Epithelial cell of esophagus (primary cell): ENCODE measurements around the gene PPARD.
A peak's percentile ranks its signal among the peaks of the same experiment; 100 is the strongest.

ENCODE experiments used
- DNase-seq: peaks from one replicate; pipeline ENCODE4 v3.0.0; 2010; ENCODE audit warnings: low read depth
- H3K4me3 ChIP-seq: 2 replicates; pipeline ENCODE4 v1.5.1; 2011; ENCODE audit warnings: mild to moderate bottlenecking, low read length, control low read depth
- TF ChIP-seq, protein P1 (sequence below): IDR thresholded peaks from 2 replicates; pipeline ENCODE4 v1.5.1; 2011; ENCODE audit warnings: low read depth, mild to moderate bottlenecking, low read length, control low read depth, inconsistent platforms; ENCODE audit not compliant: insufficient read depth; ENCODE audit errors: missing control alignments

Gene PPARD

DNA sequence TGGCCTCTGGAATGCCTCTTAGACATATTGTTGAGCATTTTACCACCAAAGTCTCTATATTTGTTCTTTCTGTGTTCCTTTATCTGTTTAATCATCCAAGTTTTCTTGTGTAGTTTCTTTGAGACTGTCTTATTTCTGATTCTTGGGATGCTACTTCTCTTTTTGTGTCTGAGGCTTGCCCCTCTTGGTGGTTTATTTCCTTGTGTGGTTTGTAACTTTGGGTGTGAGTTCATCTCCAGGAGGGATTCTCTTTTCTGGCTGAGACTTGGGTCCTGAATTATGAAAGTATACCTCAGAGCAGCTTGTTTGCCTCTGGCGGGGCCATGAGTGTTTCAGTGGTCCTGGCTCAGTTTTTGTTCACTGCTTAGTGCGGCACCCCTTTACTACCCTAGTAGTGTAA is 33.9 kb downstream of the PPARD start:
- TF ChIP-seq, protein P1, sequence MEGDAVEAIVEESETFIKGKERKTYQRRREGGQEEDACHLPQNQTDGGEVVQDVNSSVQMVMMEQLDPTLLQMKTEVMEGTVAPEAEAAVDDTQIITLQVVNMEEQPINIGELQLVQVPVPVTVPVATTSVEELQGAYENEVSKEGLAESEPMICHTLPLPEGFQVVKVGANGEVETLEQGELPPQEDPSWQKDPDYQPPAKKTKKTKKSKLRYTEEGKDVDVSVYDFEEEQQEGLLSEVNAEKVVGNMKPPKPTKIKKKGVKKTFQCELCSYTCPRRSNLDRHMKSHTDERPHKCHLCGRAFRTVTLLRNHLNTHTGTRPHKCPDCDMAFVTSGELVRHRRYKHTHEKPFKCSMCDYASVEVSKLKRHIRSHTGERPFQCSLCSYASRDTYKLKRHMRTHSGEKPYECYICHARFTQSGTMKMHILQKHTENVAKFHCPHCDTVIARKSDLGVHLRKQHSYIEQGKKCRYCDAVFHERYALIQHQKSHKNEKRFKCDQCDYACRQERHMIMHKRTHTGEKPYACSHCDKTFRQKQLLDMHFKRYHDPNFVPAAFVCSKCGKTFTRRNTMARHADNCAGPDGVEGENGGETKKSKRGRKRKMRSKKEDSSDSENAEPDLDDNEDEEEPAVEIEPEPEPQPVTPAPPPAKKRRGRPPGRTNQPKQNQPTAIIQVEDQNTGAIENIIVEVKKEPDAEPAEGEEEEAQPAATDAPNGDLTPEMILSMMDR, result no peak
- H3K4me3 ChIP-seq, result no peak overlapping the region
- no peak for DNase-seq

DNA sequence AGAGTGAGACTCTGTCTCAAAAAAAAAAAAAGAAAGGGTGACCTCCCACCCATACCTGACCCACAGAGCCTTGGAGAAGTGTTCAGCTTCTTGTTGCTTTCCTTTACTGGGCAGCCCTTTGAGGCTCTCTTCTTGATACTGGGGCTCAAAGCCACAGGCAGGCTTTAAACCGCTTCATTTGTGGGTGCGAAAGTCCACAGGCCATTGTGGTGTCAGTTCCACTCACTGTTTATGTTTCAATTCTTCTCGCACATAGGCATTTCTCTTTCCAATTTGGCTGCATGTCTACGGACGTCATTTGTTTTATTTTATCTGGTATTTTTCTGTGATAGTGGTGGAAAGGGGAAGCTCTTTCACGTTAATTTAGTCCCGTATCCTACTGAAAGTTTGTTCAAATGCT is 34.6 kb downstream of the PPARD start:
- no peak overlapping the region for H3K4me3 ChIP-seq
- DNase-seq, result no peak
- TF ChIP-seq, protein P1, result no peak

DNA sequence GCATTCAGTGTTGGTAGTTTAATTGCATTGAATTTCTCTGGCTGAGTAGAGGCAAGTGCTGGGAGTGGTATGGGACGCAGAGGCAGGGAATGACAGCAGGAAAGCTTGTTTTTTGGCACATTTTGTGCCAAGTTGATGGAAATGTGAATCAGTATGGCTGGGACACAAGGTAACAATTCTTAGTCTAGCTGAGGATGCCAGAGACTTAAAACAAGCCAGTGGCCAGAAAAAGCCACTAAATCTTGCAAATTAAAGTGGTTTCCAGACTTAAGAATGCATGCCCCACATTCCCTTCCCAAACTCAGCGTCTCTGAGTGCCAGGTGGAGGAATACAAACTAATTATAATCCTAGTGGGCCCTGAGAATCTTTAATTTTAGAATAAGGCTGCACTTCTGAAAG is 35.9 kb downstream of the PPARD start:
- H3K4me3 ChIP-seq, result no peak overlapping the region
- no peak for DNase-seq
- TF ChIP-seq, protein P1, result no peak

DNA sequence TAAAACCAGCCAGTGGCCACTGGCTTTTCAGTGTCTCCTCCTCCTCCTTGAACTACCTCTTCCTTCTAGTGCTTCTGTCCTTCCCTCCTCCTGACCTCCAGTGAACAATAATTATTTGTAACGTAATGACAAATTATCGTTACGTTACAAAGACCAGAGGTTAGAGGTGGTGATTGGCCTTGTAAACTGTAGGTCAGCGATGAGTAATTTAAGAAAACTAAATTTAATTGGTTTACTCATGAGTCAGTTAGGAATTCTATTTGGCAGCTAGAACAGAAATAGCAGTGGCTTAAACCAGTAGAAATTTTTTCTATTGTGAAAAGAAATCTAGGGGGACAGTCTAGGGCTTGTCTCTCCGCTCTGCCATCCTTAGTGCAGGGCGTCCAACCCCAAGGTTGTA is 38.8 kb downstream of the PPARD start:
- H3K4me3 ChIP-seq, result no peak overlapping the region
- TF ChIP-seq, protein P1, result no peak
- no peak for DNase-seq

DNA sequence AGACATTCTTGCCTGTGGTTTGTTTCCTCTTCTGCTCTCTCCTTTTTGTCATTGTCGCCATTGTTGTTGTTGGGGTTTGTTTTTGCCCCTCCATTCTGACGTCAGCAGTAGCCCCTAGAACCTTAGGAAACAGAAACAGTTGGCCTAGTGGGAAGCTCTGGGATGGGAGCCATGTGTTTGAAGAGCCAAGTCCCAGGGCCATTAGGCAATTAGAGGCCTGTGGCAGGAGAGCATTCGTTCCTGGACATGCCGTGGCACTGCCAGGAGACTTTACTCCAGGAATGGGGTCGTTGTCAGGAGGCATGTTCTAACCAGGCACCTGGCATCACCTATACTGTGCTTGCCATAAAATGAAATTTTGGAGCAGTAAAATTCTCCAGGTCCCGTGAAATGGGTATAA is 39.7 kb downstream of the PPARD start:
- TF ChIP-seq, protein P1, result no peak
- DNase-seq, result no peak
- no peak overlapping the region for H3K4me3 ChIP-seq

DNA sequence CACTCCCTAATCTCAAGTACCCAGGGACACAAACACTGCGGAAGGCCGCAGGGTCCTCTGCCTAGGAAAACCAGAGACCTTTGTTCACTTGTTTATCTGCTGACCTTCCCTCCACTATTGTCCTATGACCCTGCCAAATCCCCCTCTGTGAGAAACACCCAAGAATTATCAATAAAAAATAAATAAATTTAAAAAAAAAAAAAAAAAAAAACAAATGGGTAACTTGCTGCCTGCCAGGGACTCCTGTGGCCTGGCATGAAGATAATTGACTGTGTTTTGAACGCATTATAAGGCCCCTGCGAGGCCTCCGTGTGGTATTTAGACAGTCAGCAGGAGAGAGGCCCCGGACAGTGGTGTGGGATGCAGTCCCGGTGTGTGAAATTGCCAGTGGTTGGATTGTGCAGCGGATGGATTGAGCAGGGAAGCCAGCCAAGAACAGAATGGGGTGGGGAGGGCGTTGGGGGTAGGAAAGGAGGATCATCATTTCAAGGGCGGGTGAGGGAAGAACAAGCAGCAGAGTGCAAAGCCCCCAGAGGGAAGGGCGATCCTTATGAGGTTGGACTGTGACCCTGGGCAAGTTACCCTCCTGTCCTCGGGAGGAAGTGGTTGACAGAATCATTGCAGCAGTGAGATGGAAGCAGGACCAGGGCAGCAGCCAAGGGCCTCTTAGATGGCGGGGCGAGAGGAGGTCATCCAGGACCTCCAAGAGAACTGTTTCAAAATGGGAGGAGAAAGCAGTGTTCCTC is 43.3 kb downstream of the PPARD start:
- no peak for DNase-seq
- no peak overlapping the region for H3K4me3 ChIP-seq
- TF ChIP-seq, protein P1, result no peak

DNA sequence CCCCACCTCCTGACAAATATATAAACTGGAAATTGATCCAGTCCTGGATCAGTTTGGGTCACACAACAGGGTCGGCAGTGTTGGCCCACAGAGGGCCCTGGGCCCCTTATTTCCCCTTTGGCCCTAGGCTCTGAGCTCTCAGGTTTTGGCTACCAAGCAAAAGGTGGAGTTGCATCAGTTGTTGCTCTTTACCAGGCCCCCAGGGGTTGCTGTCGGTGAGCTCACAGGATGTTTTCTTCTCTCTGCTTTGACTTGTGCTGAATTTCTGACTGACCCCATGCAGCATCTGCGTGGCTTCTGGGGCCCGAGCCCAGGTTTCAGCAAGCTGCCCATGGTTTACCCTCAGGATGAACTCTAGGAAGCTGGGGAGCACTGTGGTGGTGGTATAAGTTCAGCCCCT is 44.6 kb downstream of the PPARD start:
- peak; percentile 33 for DNase-seq
- TF ChIP-seq, protein P1, result no peak

More for the DNA sequence above, 44.6 kb downstream of the PPARD start:
- H3K4me3 ChIP-seq, result no peak overlapping the region
